ENCODE data around the gene PRDX6. TPM values are rescaled to one million over a fixed set of nuclear protein-coding genes. Genes with fewer than 3 reads are reported as not detected.
A peak's percentile ranks its signal among the peaks of the same experiment; 100 is the strongest.
"Not testable (repeated sequence)": the region's sequence is repeated elsewhere in the genome, so short reads cannot be mapped to it uniquely, and the experiment has no call there.

Gene PRDX6
- total RNA-seq, 2 experiments from 2014 or later: 123 to 153 TPM

DNA sequence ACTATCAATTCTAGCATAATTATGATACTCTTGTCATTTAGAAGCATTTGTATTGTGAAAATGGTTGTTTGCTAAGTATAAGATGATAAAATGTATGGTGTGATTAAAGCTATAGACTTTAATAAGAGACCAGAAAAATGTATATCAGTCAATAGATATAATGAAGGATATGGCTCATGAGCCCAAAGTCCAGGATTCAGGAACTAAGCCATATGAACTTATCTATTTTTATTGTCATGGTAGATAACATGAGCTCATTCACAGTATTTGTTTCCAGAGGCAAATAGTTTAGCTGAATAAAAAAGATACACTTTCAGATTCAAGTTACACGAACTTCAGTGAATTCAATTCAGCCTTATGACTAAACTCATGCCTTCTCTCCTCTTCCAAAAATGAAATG, 32.7 kb downstream of the PRDX6 start:
- no peaks in the 10 kb centered on the region for H3K27me3 Mint-ChIP-seq
- DNase-seq: no peak
- no peak for ATAC-seq
- H3K4me1 Mint-ChIP-seq: no peaks in the 10 kb centered on the region
- H3K4me3 Mint-ChIP-seq: no peak overlapping the region
- peaks cover 9% of the 10 kb centered on the region for H3K9me3 Mint-ChIP-seq (ENCODE audit: low read depth)
- H3K27ac Mint-ChIP-seq: no peak overlapping the region
- CTCF ChIA-PET: no interaction called here
- peaks cover 5% of the 10 kb centered on the region for H3K36me3 Mint-ChIP-seq

DNA sequence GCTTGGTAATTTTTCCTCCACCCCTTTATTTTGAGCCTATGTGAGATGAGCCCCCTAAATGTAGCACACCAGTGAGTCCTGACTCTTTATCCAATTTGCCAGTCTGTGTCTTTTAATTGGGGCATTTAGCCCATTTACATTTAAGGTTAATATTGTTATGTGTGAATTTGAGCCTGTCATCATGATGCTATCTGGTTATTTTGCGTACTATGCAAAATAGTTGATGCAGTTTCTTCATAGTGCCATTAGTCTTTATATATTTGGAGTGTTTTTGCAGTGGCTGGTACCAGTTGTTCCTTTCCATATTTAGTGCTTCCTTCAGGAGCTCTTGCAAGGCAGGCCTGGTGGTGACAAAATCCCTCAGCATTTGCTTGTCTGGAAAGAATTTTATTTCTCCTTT, 37.4 kb downstream of the PRDX6 start:
- H3K9me3 Mint-ChIP-seq (ENCODE audit: low read depth); CTCF ChIA-PET; H3K27me3 Mint-ChIP-seq; H3K4me3 Mint-ChIP-seq; DNase-seq; H3K27ac Mint-ChIP-seq; ATAC-seq; H3K36me3 Mint-ChIP-seq; H3K4me1 Mint-ChIP-seq: not testable (repeated sequence)

DNA sequence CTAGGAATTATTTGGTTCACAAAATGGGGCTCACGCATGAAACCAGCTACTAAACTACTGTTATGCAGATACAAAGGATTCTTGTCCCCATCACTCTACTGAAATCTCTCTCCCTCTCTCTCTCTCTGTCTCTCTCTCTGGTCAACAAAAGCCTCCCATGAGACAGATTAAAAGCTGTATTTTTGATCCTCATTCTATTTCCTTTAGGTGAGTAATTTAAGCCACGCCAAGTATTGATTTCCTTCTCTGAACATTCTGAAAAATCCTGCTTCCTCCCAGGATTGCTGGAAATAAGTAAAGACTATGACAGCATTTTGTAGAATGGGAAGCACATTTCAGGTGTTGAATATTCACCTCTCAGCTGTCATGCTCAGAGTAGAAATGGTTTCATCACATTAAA, 43.7 kb downstream of the PRDX6 start:
- Mint-ChIP-seq H3K27me3 (no peaks in the 10 kb centered on the region), H3K4me1 (peaks cover 5% of the 10 kb centered on the region), H3K27ac (no peak overlapping the region), H3K4me3 (no peak overlapping the region), H3K9me3 (ENCODE audit: low read depth) (no peaks in the 10 kb centered on the region), H3K36me3 (peaks cover 2% of the 10 kb centered on the region)
- CTCF ChIA-PET: no interaction called here
- no peak for ATAC-seq
- no peak for DNase-seq

DNA sequence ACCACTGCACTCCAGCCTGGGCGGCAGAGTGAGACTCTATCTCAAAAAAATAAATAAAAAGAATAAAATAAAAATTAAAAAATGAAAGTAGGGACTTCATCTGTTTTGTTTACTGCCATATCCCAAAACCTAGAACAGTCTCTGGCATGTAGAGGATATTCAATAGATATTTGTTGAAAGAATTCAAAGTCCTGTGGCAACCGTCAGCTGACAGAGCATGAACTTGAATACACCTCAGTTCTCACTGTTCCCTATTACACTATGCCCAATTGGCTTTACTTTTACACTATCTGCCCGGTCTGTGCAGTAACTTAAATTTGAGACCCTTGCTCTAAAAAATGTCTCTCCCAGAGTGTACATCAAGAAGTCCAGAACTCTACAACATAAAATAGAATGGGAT, 46.2 kb downstream of the PRDX6 start:
- Mint-ChIP-seq H3K36me3 (peaks cover 2% of the 10 kb centered on the region), H3K4me1 (peaks cover 4% of the 10 kb centered on the region), H3K9me3 (ENCODE audit: low read depth) (no peaks in the 10 kb centered on the region), H3K27ac (no peak overlapping the region), H3K27me3 (no peaks in the 10 kb centered on the region), H3K4me3 (no peak overlapping the region)
- CTCF ChIA-PET: no interaction called here
- ATAC-seq: no peak
- DNase-seq: no peak

DNA sequence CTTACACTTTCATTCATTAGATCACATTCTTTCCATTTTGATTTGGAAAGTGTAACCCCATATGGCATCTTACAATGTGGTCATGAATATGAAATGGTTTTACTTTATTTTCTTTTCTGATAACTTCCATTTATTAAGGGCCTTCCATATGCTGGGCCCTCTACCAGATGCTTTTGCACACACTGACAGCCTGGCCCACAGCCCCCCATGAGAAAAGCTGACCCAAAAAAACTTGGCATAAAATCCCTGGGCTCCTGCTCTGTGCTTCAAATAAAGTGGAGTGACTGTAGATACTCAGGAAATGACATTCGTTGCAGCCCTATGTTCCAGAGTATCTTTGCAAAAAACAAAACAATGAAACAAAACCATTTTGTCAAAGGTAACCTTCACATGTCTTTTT, 48.8 kb downstream of the PRDX6 start:
- H3K9me3 Mint-ChIP-seq (ENCODE audit: low read depth): no peaks in the 10 kb centered on the region
- CTCF ChIA-PET: no interaction called here
- H3K27ac Mint-ChIP-seq: no peak overlapping the region
- H3K36me3 Mint-ChIP-seq: no peaks in the 10 kb centered on the region
- H3K4me1 Mint-ChIP-seq: no peaks in the 10 kb centered on the region
- no peak overlapping the region for H3K4me3 Mint-ChIP-seq
- DNase-seq (no peak), ATAC-seq (no peak)
- no peaks in the 10 kb centered on the region for H3K27me3 Mint-ChIP-seq

DNA sequence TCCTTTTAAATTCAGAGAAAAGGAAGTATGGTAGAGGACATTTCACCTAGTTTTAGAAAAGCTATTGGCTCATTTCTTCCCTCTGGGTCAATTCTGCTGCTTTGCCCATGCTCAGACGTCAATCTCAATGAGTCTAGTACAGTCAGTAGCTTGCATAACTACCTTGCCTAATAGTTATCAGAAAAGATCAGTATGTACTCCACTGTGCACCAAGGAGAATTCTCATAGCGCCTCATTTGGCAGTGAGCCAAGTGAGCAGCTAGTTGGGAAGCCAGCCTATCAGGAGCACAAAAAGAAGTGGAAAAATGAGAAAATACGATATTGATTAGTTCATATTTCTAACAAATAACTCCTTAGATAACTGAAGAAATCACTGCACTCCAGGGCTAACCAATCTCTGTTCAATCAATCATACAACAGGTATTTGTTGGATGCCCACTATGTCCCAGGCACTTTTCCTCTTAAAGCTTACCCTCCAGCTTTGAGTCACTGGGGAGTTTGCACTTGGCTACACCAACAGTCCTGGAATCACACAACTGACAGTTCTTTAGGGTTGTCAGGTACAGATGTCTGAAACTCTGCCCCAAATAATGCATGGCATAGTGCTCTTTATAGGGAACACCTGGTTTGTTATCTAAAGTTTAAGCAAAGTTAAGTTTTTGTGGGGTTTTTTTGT, 50.2 kb downstream of the PRDX6 start:
- Mint-ChIP-seq H3K27me3 (no peaks in the 10 kb centered on the region), H3K36me3 (peaks cover 5% of the 10 kb centered on the region), H3K27ac (no peak overlapping the region), H3K4me3 (no peak overlapping the region), H3K9me3 (ENCODE audit: low read depth) (no peaks in the 10 kb centered on the region), H3K4me1 (peaks cover 5% of the 10 kb centered on the region)
- CTCF ChIA-PET: no interaction called here
- DNase-seq: no peak
- no peak for ATAC-seq

DNA sequence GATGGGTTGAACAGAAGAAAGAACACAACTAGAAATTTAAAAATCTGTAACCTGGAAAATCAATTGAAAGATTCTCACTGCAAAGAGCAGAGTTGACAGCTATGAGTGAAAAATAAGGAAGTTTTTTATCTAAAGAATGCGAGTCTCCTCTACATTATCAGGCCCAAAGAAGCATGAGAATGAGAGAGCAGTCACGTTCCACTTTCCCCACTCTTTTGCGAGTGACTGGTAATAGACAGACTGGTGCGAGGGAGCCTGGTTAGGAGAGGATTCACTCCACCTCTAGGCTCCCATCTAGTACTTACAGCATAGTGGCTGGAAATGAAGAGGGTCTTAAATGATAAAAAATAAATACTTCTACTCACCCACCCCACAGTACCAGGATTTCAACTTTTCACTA, 52.0 kb downstream of the PRDX6 start:
- DNase-seq: no peak
- CTCF ChIA-PET: no interaction called here
- no peak overlapping the region for H3K27ac Mint-ChIP-seq
- peaks cover 9% of the 10 kb centered on the region for H3K36me3 Mint-ChIP-seq
- H3K27me3 Mint-ChIP-seq: no peaks in the 10 kb centered on the region
- no peak overlapping the region for H3K4me3 Mint-ChIP-seq
- peaks cover 12% of the 10 kb centered on the region for H3K4me1 Mint-ChIP-seq
- ATAC-seq: no peak
- H3K9me3 Mint-ChIP-seq (ENCODE audit: low read depth): no peaks in the 10 kb centered on the region

DNA sequence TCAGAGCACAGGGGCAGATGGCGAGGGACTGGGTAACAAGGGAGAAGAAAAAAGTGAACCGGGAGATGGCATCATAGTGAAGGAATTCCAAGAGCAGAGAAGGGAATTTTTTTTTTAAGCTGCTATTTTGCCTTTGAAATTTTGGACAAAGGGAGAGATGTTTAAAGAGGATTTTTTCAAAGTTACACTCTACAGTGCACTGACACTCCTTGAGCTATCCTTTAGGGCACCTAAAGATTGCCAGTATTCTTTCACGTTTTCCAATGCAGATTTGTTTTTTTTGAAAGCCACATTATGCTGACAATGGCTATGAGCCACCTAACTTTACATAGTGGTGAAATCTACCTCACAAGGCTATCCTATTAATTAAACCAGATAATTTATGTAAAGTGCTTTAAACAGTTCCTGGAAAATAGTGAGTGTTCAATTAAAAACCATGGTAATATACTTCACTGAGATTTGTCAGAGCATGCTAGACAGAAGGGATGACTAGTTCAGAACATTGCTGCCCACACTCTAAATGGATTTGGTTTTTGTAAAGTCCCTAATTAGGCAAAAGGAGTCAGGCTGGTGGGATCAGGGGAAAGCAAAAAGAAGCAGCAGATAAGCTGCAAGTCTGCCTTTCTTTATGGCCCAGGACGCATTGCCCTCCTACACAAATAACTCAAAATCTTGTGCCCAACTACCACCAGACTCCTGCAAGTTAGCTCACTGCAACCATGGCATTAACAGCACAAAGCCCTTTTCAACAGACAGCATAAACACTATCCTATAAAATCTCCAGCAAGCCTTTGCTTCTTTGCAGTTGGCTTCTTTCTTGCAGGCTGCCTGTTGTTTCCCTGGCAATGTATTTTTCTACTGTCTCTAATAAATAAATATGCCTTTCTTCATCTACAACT, 53.9 kb downstream of the PRDX6 start:
- peaks cover 12% of the 10 kb centered on the region for H3K4me1 Mint-ChIP-seq
- peaks cover 9% of the 10 kb centered on the region for H3K36me3 Mint-ChIP-seq
- DNase-seq (no peak), ATAC-seq (no peak)
- H3K27ac Mint-ChIP-seq: no peak overlapping the region
- H3K9me3 Mint-ChIP-seq (ENCODE audit: low read depth): no peaks in the 10 kb centered on the region
- H3K4me3 Mint-ChIP-seq: no peak overlapping the region
- no peaks in the 10 kb centered on the region for H3K27me3 Mint-ChIP-seq
- CTCF ChIA-PET: interaction anchor here (1.6 to 1.7 kb wide), 2 partner anchors 16 to 101 kb away, joined by 3 to 5 read pairs; no protein-coding TSS in a partner anchor

DNA sequence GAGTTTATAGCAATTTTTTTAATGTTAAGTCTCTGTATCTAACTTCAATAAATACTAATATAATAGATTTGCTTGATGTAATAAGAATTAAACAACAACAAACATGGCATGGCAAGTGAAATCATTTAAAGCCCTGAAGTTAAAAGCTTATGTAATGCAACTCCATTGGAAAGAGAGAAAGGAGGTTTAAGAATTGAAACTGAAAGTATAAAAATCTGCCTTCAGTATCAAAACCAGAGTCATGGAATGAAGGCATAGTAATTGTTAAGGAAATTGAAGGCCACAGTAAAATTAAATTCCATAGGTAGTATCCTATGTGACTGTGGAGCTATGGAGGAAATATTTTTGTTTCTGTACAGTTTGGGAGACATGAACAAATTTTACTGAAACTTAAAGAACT, 55.1 kb downstream of the PRDX6 start:
- H3K36me3 Mint-ChIP-seq: peaks cover 9% of the 10 kb centered on the region
- no peak for ATAC-seq
- H3K27me3 Mint-ChIP-seq: no peaks in the 10 kb centered on the region
- CTCF ChIA-PET: interaction anchor here (1.7 kb wide), 1 partner anchor 15 kb away, joined by 5 read pairs; no protein-coding TSS in a partner anchor
- no peak for DNase-seq
- peaks cover 12% of the 10 kb centered on the region for H3K4me1 Mint-ChIP-seq
- H3K9me3 Mint-ChIP-seq (ENCODE audit: low read depth): no peaks in the 10 kb centered on the region
- H3K27ac Mint-ChIP-seq: peak overlapping the region; percentile 79
- no peak overlapping the region for H3K4me3 Mint-ChIP-seq

DNA sequence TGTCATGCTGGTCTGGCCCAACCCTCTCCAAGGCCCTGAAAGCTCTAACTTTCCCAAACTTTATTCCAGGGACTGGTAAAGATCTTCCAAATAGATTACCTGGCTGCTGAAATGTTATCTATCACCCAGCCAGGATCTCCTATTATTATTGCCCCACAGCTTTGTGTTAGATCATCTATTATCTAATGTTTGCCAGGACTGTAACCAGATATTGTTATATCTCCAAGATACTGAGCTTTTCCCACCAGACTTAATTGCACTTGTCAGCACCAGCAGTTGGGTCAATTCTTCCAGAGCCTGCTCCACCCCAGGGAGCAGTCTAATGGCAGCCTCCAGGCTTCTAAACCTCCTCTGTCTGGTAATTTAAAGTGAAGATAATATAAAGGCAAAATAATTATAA, 59.1 kb downstream of the PRDX6 start:
- ATAC-seq: no peak
- no peak for DNase-seq
- Mint-ChIP-seq H3K9me3 (ENCODE audit: low read depth) (peaks cover 2% of the 10 kb centered on the region), H3K27me3 (no peaks in the 10 kb centered on the region), H3K36me3 (peaks cover 10% of the 10 kb centered on the region), H3K4me1 (peaks cover 12% of the 10 kb centered on the region), H3K27ac (no peak overlapping the region), H3K4me3 (no peak overlapping the region)
- CTCF ChIA-PET: no interaction called here

Other genes starting within 250 kb of the PRDX6 start
- not detected for gene SLC9C2, start 125.7 kb downstream of the PRDX6 start, total RNA-seq
- gene TEX50, start 158.0 kb downstream of the PRDX6 start, total RNA-seq: not detected
- gene ANKRD45, start 192.5 kb downstream of the PRDX6 start, total RNA-seq: under 1 TPM in 1 of 2 experiments, not detected in 1; 0.20 TPM
- 10 to 100 TPM; 18.8 to 25.0 TPM for gene KLHL20, start 237.6 kb downstream of the PRDX6 start, total RNA-seq

Data from activated CD8-positive, alpha-beta memory T cell treated with anti-CD3 and anti-CD28 coated beads, Interleukin-2, amount 10 ng/mL, durations not matched to agents 7 days and 5 days (primary cell).